ENCODE data around the gene FLNB. TPM values are rescaled to one million over a fixed set of nuclear protein-coding genes. Genes with fewer than 3 reads are reported as not detected.

FLNB gene
- polyA plus RNA-seq, 1 of the 3 experiments (the other 2 are of a cell fraction) = 127 TPM

DNA sequence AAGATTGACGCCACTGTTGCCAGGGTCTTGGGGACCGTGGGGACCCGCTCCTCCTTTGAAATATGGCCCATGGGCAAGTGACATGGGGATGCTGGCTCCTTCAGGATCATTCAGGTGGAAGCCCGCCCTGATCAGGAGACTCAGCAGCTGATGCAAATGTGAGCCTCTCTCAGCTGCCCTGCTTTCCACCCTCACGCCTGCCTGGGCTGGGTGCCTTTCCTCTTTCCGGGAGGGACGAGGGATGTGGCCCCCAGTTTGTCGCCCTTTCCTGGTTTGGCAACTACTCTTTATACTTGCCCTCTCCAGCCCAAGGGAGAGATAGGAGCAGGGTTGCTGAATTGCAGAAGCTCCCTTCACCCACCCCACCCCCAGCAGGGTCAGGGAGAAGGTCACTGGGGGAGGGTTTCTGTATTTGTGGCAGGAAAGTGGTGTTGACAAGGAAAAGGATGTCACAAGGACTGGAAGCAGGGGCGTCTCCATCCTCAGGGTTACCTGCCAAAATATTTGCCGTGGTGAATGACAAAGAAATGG is 180.8 kb downstream of the FLNB start (continued):
- TF ChIP-seq, protein P1, sequence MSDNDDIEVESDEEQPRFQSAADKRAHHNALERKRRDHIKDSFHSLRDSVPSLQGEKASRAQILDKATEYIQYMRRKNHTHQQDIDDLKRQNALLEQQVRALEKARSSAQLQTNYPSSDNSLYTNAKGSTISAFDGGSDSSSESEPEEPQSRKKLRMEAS (IDR thresholded peaks at IDR 0.05; ENCODE audit: low read depth) = no peak
- TF ChIP-seq TEAD4 (IDR thresholded peaks at IDR 0.05; ENCODE audit: borderline replicate concordance, insufficient read depth) = no peak
- TF ChIP-seq, protein P2, sequence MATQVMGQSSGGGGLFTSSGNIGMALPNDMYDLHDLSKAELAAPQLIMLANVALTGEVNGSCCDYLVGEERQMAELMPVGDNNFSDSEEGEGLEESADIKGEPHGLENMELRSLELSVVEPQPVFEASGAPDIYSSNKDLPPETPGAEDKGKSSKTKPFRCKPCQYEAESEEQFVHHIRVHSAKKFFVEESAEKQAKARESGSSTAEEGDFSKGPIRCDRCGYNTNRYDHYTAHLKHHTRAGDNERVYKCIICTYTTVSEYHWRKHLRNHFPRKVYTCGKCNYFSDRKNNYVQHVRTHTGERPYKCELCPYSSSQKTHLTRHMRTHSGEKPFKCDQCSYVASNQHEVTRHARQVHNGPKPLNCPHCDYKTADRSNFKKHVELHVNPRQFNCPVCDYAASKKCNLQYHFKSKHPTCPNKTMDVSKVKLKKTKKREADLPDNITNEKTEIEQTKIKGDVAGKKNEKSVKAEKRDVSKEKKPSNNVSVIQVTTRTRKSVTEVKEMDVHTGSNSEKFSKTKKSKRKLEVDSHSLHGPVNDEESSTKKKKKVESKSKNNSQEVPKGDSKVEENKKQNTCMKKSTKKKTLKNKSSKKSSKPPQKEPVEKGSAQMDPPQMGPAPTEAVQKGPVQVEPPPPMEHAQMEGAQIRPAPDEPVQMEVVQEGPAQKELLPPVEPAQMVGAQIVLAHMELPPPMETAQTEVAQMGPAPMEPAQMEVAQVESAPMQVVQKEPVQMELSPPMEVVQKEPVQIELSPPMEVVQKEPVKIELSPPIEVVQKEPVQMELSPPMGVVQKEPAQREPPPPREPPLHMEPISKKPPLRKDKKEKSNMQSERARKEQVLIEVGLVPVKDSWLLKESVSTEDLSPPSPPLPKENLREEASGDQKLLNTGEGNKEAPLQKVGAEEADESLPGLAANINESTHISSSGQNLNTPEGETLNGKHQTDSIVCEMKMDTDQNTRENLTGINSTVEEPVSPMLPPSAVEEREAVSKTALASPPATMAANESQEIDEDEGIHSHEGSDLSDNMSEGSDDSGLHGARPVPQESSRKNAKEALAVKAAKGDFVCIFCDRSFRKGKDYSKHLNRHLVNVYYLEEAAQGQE (IDR thresholded peaks at IDR 0.05; ENCODE audit: low read depth, low read length) = no peak
- TF ChIP-seq FOXJ3 (CRISPR knock-in tag; IDR thresholded peaks at IDR 0.05) = no peak
- TF ChIP-seq FOXM1 (IDR thresholded peaks at IDR 0.05; ENCODE audit: low read depth) = no peak
- TF ChIP-seq YY1 (IDR thresholded peaks at IDR 0.05; ENCODE audit: low read depth) = no peak

DNA sequence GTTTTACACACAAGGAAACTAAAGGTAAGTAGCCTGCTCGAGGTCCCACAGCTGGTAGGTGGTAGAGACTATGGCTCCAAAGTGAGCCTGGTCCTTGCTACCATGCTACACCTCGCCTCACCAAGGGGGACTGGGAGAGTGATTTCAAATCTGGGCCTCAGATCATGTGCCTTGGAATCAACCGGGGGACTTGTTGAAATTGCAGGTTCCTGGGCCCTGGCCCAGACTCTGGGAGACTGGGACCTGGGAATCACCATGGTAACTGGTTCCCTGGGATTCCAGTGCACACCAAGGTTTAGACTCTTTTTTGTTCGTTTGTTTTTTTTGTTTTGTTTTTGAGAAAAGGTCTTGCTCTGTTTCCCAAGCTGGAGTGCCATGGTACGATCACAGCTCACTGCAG is 181.5 kb downstream of the FLNB start:
- POLR2A ChIA-PET = no interaction called here
- Histone ChIP-seq H3K9ac (no peak overlapping the region), H3F3A (replicated peaks; ENCODE audit: insufficient read depth) (no peaks in the 10 kb centered on the region), H3K27ac (ENCODE audit: low read depth in 2 of 2, low read length in 1 of 2) (no peak overlapping the region), H3K9me2 (no peaks in the 10 kb centered on the region), H3K79me2 (ENCODE audit: insufficient read depth) (no peaks in the 10 kb centered on the region), H3K9me3 (no peaks in the 10 kb centered on the region), H3K4me1 (ENCODE audit: control insufficient read depth in 1 of 2, insufficient read depth in 2 of 2, low read depth in 1 of 2, low read length in 1 of 2) (no peaks in the 10 kb centered on the region), H3K4me2 (no peak overlapping the region), H3K36me3 (replicated peaks in 1 of 2; ENCODE audit: control insufficient read depth in 1 of 2, insufficient read depth in 2 of 2, low read length in 1 of 2) (no peaks in the 10 kb centered on the region), H3K4me3 (ENCODE audit: low read depth in 2 of 2, low read length in 1 of 2) (no peak overlapping the region), H4K20me1 (ENCODE audit: insufficient read depth) (no peaks in the 10 kb centered on the region), H3K27me3 (ENCODE audit: insufficient read depth) (no peaks in the 10 kb centered on the region), H2AFZ (ENCODE audit: low read depth) (no peak overlapping the region)
- WGBS (ENCODE audit: low lambda C conversion rate) = 62% methylated on average over 5 of the region's 5 CpGs
- DNase-seq = no peak
- TF ChIP-seq, protein P3, sequence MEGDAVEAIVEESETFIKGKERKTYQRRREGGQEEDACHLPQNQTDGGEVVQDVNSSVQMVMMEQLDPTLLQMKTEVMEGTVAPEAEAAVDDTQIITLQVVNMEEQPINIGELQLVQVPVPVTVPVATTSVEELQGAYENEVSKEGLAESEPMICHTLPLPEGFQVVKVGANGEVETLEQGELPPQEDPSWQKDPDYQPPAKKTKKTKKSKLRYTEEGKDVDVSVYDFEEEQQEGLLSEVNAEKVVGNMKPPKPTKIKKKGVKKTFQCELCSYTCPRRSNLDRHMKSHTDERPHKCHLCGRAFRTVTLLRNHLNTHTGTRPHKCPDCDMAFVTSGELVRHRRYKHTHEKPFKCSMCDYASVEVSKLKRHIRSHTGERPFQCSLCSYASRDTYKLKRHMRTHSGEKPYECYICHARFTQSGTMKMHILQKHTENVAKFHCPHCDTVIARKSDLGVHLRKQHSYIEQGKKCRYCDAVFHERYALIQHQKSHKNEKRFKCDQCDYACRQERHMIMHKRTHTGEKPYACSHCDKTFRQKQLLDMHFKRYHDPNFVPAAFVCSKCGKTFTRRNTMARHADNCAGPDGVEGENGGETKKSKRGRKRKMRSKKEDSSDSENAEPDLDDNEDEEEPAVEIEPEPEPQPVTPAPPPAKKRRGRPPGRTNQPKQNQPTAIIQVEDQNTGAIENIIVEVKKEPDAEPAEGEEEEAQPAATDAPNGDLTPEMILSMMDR (IDR thresholded peaks at IDR 0.05) = no peak
- TF ChIP-seq FOSL2 (IDR thresholded peaks at IDR 0.05; ENCODE audit: borderline replicate concordance, low read depth) (no peak), YY1 (IDR thresholded peaks at IDR 0.05; ENCODE audit: low read depth) (no peak), NRF1 (IDR thresholded peaks at IDR 0.05; ENCODE audit: low read depth, low read length) (no peak), EP300 (IDR thresholded peaks at IDR 0.05; ENCODE audit: borderline replicate concordance in 1 of 2, low read depth in 1 of 2, low read length in 1 of 2) (no peak), RXRA (IDR thresholded peaks at IDR 0.05; ENCODE audit: borderline replicate concordance, low read depth) (no peak), GATA2 (CRISPR knock-in tag; IDR thresholded peaks at IDR 0.05) (no peak), ELF1 (IDR thresholded peaks at IDR 0.05) (no peak), RCOR1 (IDR thresholded peaks at IDR 0.05; ENCODE audit: low read length) (no peak), RFX5 (IDR thresholded peaks at IDR 0.05; ENCODE audit: low read length) (no peak), GABPA (IDR thresholded peaks at IDR 0.05; ENCODE audit: low read depth) (no peak), FOXM1 (IDR thresholded peaks at IDR 0.05; ENCODE audit: low read depth) (no peak), POLR2AphosphoS5 (IDR thresholded peaks at IDR 0.05; ENCODE audit: low read depth, low read length) (no peak)
- TF ChIP-seq, protein P4, sequence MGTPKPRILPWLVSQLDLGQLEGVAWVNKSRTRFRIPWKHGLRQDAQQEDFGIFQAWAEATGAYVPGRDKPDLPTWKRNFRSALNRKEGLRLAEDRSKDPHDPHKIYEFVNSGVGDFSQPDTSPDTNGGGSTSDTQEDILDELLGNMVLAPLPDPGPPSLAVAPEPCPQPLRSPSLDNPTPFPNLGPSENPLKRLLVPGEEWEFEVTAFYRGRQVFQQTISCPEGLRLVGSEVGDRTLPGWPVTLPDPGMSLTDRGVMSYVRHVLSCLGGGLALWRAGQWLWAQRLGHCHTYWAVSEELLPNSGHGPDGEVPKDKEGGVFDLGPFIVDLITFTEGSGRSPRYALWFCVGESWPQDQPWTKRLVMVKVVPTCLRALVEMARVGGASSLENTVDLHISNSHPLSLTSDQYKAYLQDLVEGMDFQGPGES (IDR thresholded peaks at IDR 0.05; ENCODE audit: low read depth, low read length) = no peak
- TF ChIP-seq, protein P1 (IDR thresholded peaks at IDR 0.05; ENCODE audit: low read depth) = no peak
- TF ChIP-seq, protein P2 (IDR thresholded peaks at IDR 0.05; ENCODE audit: low read depth, low read length) = no peak
- TF ChIP-seq, protein P5, sequence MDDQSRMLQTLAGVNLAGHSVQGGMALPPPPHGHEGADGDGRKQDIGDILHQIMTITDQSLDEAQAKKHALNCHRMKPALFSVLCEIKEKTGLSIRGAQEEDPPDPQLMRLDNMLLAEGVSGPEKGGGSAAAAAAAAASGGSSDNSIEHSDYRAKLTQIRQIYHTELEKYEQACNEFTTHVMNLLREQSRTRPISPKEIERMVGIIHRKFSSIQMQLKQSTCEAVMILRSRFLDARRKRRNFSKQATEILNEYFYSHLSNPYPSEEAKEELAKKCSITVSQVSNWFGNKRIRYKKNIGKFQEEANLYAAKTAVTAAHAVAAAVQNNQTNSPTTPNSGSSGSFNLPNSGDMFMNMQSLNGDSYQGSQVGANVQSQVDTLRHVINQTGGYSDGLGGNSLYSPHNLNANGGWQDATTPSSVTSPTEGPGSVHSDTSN (IDR thresholded peaks at IDR 0.05) = no peak
- CTCF ChIA-PET = interaction anchor here (1.4 to 8.9 kb wide), 8 partner anchors 12 to 181 kb away, joined by 3 to 63 read pairs (median 10); partner anchors contain the start of genes FLNB, HTD2 and RPP14

Measured in SK-N-SH (cell line).